WERI-Rb-1 (cell line): ENCODE data around the gene SUN5.
A peak's percentile ranks its signal among the peaks of the same experiment; 100 is the strongest.

Source experiments
- DNase-seq: peaks from one replicate; pipeline ENCODE4 v3.0.0-alpha.2; 2020
- H3K27ac ChIP-seq: fragments of 250-450 bp; sonication (Bioruptor Pico); 2 replicates; pipeline ENCODE4 v1.5.1; 2020; ENCODE audit warnings: mild to moderate bottlenecking, moderate library complexity
- H3K27me3 ChIP-seq: fragments of 250-450 bp; sonication (Bioruptor Pico); 2 replicates; pipeline ENCODE4 v1.5.1; 2021; ENCODE audit warnings: mild to moderate bottlenecking, low read depth, moderate library complexity; ENCODE audit not compliant: insufficient read depth, severe bottlenecking
- H3K36me3 ChIP-seq: fragments of 250-450 bp; sonication (Bioruptor Pico); 2 replicates; pipeline ENCODE4 v1.5.1; 2020; ENCODE audit warnings: mild to moderate bottlenecking, moderate library complexity
- H3K4me3 ChIP-seq: 2 replicates; pipeline ENCODE4 v1.5.1; 2011; ENCODE audit warnings: low read depth, mild to moderate bottlenecking, control low read depth, low read length
- H3K9me3 ChIP-seq: fragments of 250-450 bp; sonication (Bioruptor Pico); 2 replicates; pipeline ENCODE4 v1.5.1; 2021; ENCODE audit warnings: mild to moderate bottlenecking, moderate library complexity; ENCODE audit not compliant: severe bottlenecking
- CTCF ChIP-seq: IDR thresholded peaks from 2 replicates; pipeline ENCODE4 v1.5.1; 2011; ENCODE audit warnings: low read depth, mild to moderate bottlenecking, control low read depth, inconsistent platforms, low read length

Gene SUN5

DNA sequence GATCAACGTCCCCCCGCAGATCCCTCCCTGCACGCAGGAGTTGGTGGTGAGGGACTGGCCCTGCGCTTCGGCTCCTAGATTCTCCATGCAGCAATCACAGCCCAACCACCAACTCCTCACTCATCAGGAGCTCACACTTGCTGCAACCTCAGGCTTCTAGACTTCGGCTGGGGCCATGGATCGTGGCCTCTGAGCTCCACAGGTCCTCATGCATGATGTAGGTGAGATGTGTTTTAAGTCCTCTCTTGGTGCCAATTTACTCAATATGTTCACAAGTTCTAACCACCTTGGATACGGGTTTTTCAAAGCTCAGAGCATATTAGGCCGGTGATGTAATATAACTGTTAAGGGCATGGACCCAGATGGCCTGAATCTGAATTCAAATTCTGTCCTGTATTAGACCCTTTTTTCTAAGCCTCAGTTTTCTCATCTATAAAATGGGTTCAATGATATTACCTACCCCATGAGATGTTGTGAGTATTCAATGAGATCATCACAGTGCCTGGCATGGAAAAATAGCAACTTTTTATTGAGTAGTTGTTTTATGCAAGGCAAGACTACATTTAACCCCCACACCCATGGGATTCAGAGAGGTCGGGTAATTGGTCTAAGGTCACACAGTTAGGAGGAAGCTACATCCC lies 31.0 kb downstream of the SUN5 start:
- H3K4me3 ChIP-seq: no peak overlapping the region
- peaks cover 12% of the 10 kb centered on the region for H3K9me3 ChIP-seq
- no peaks in the 10 kb centered on the region for H3K36me3 ChIP-seq
- TF ChIP-seq CTCF: no peak
- DNase-seq: no peak
- H3K27me3 ChIP-seq: no peaks in the 10 kb centered on the region
- no peak overlapping the region for H3K27ac ChIP-seq

DNA sequence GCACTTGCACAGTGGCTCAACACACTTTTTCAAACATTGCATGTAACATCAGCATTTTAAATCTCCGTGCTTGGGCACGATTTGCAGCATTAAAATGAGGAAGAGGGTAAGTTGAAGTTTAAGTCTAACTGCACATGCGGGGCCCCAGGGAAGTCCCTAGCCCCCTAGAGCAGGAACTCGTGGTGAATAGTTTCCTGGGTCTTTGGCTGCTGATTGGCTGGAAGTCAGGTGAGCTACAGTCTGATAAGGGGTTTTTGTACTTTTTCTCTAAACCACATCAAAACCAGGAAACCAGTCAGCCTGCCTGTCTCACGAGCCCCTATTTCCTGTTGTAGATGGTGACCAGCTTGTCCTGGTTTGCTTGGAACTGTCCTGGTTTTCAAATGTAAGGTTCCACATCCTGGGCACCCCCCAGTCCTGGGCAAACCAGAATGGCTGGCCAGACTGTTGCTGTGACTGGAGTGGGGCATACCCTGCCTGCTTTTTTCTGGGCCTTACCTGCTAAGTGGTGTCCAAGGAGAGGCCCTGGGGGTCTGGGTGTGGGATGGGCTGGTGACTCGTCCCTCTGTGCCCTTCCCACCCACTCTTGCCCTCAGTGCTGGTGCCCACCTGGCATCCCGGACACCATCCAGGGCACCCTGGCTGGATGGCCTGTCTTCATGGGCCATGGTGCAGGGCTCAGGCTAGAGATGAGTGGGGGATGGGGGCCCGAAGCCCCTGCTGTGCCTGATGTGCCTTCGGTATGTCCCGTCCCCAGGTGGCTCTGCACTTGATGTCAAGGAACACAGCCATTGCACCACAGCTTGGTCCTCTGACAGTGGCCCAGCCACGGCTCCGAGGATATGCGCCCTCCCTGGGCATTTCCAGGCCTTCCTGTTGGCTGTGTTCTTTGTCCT lies 31.8 kb downstream of the SUN5 start:
- H3K4me3 ChIP-seq: no peak overlapping the region

DNA sequence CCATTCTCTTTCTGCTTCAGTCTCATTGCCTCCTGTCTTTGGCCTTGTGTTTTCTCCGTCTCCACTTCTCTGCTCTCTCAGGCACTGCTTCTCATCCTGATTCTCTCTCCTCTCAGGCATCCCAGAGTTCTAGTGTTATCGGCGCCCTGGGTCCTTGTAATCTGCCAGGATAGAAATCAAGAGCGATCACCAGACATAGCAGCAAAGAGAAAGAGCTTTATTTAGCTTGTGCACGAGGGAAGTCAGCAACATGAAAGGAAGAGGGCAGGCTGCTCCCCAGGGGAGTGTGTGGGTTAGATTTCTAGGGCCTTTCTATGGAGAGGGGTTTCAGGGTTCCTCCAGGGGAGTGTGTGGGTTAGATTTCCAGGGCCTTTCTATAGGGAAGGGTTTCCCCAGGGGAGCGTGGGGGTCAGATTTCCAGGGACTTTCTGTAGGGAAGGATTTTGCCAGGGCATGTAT lies 32.5 kb downstream of the SUN5 start:
- peaks cover 5% of the 10 kb centered on the region for H3K9me3 ChIP-seq
- no peak overlapping the region for H3K4me3 ChIP-seq
- peak overlapping the region; percentile 71 for H3K27ac ChIP-seq
- H3K27me3 ChIP-seq: no peaks in the 10 kb centered on the region
- no peaks in the 10 kb centered on the region for H3K36me3 ChIP-seq
- no peak for DNase-seq
- TF ChIP-seq CTCF: no peak

More for the DNA sequence above, 31.8 kb downstream of the SUN5 start:
- H3K36me3 ChIP-seq: no peaks in the 10 kb centered on the region
- H3K9me3 ChIP-seq: peaks cover 8% of the 10 kb centered on the region
- no peak for TF ChIP-seq CTCF
- peak overlapping the region; percentile 71 for H3K27ac ChIP-seq
- H3K27me3 ChIP-seq: no peaks in the 10 kb centered on the region
- DNase-seq: no peak

DNA sequence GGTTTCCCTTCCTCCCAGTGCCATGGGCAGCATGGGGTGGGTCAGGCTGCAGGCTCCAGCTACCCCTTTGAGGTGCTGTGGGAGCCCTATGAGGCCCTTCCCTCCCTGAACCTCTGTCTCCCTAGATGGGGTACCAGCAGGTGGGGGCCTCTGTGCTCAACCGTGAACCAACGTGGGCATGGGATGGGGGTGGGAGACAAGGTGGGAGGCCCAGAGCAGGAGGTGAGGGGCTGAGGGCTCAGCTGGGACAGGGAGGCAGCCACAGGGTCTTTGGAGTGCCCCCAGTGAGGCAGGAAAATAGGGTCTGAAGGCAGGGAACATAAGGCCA lies 33.3 kb downstream of the SUN5 start:
- TF ChIP-seq CTCF: no peak
- Histone ChIP-seq H3K36me3 (no peaks in the 10 kb centered on the region), H3K27ac (no peak overlapping the region), H3K27me3 (no peaks in the 10 kb centered on the region), H3K9me3 (no peaks in the 10 kb centered on the region), H3K4me3 (no peak overlapping the region)
- no peak for DNase-seq

DNA sequence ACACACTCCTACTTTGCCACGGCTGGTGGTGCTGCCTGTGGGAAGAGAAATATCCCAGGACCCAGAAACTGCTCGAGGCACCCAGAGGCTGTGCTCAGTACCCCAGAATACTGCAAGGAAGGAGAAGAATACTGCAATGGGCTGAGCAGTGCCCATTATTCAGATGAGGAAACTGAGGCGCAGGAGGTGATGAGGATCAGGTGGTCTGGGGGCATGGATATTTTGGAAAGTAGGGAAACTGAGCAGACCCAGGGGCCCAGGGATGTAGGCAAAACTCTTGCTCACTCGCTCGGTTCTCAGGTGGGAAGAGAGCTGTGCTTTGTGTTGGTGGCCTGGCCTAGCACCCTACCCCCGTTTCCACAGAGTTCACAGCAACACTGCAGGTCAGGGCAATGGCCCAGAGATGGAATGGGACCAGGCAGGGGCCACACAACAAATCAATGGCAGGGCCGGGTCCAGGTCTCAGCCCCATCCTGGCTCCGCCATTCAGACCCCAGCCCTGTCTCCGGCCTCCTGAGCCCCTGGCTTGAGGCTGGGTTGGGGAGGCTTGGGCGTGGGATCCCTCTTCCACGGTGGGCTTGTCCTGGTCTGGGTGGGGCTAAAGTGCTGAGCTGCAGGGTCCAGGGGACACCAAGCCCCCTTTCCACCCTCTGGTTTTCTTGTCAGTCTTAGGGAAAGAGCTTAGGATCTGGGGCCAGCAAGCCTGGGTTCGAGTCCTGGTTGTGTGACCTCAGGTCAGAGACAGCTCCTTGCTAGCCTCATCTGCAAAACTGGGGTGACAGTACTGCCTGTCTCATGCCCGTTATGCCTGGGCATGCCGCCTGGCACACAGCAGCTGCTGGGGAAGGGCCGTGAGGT lies 33.9 kb downstream of the SUN5 start:
- no peaks in the 10 kb centered on the region for H3K27me3 ChIP-seq
- H3K4me3 ChIP-seq: no peak overlapping the region
- no peak for TF ChIP-seq CTCF
- no peaks in the 10 kb centered on the region for H3K36me3 ChIP-seq
- H3K9me3 ChIP-seq: no peaks in the 10 kb centered on the region
- DNase-seq: no peak
- H3K27ac ChIP-seq: no peak overlapping the region
